COR-L47 (cell line): ENCODE data around the gene MARCHF11.

Experiments
- DNase-seq: peaks from one replicate; lab custom pipeline; 2025; lab: John Stamatoyannopoulos, UW

The MARCHF11 gene, protein sequence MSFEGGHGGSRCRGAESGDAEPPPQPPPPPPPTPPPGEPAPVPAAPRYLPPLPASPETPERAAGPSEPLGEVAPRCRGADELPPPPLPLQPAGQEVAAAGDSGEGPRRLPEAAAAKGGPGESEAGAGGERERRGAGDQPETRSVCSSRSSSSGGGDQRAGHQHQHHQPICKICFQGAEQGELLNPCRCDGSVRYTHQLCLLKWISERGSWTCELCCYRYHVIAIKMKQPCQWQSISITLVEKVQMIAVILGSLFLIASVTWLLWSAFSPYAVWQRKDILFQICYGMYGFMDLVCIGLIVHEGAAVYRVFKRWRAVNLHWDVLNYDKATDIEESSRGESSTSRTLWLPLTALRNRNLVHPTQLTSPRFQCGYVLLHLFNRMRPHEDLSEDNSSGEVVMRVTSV

DNA sequence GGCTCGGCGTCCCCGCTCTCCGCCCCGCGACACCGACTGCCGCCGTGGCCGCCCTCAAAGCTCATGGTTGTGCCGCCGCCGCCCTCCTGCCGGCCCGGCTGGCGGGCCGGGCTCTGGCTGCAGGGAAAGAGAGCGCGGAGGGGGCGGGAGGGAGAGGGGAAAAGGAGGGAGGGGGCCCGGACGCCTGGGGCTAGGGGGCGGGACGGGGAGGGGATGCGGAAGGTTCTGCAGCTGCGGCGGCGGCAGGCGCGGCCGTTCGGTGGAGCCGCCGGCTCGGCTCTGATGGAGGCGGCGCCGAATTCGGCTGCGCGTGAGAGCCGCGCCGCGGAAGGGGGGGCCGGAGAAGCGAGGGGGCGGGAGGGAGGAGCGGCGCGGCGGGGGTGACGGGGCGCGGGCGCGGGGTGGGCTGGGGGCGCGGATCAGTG lies at the start of gene MARCHF11:
MARCHF11 (minus strand) TSS at position 281 of the 425 bp plus-strand sequence; CDS start at position 65, 216 bp downstream.
- peak; percentile 60 for DNase-seq

DNA sequence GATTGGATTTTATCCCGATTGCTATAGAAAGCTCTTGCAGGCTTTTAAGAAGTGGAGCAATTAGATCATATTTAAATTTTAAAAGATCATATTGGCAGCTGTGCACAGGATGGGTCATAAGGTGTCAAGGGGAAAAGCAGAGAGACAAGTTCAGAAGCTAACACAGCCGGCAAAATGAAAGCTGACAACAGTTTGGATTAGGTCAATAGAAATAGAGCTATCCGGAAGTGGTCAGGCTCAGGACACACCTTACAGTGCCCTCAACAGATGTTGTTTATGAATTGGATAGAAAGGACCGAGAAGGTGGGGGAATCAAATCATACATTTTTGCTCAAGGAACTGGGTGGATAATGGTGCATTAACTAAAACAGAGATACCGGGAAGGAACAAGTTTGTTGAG lies 46.3 kb upstream of the MARCHF11 start:
- no peak for DNase-seq

DNA sequence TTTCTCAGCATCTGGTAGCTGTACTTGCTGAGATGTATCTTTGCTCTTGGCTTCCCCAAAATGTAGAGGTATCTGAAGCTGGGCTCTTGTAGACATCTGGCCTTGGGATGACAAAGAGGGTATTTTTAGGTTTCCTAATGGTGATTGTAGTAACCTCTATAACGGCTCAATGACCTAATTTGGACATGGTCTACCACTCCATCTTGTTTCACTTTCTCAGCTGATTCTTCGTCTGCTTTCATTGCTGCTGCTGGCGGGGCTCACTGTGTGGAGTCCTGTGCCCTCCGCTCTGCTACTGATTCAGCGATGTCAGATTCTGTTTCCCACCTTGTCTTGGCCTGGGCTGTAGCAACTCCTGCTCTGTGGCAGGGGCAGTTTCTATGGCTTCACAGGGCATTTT lies 12.7 kb upstream of the MARCHF11 start:
- DNase-seq, result no peak

DNA sequence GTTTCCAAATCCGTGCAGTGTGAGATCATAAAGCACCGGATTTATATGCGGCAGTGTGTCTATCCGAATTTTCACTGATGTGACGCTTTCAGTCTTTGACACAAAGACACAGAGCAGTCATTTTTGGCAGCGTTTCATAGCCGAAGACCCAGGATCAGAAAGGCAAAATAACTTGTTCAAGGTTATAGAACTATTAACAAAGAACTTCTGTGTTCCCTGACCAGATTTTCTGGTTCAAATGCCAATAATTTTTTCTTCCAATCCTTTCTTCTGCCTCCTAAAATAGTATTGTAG lies 1.1 kb upstream of the MARCHF11 start:
- no peak for DNase-seq

DNA sequence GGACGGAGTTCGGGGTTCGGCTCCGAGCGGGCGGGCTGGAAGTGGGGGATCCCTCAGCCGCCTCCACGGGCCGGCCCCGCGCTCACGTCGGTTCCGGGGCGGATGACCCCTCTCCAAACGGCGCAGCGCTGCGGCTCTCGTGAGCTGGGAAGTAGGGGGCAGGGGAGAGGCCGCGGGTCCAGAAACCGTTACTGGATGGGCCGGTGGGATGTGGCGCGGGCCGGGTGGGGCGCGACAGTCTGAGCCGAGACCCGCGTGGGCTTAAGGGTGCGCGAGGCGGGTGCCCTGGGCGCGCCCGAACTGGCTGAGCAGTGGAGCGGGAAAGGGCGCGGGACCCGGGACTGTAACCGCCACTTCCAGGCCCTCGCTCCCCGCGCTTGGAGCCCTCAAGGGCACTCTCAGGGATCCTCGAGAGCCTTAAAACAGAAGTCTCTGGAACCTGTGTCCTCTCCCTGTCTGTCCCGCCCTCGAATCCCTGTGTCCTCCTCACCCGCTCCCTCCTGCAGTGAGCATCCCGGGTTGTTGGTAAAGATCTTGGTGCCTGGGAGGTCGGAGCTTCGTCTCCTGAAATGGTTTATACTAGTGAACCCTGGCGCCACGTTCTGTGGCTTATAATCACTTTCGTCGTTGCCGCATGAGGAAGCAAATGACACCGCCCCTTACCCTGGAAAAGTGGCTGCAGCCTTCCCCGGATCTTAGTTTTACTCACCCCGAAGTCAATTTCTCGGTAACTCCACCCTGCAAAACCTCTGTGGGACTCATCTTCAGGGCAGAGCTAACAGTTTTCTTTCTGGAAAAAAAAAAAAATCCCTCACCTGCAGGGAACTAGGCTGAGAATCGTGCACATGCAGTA lies 571 bp upstream of the MARCHF11 start:
- no peak for DNase-seq

DNA sequence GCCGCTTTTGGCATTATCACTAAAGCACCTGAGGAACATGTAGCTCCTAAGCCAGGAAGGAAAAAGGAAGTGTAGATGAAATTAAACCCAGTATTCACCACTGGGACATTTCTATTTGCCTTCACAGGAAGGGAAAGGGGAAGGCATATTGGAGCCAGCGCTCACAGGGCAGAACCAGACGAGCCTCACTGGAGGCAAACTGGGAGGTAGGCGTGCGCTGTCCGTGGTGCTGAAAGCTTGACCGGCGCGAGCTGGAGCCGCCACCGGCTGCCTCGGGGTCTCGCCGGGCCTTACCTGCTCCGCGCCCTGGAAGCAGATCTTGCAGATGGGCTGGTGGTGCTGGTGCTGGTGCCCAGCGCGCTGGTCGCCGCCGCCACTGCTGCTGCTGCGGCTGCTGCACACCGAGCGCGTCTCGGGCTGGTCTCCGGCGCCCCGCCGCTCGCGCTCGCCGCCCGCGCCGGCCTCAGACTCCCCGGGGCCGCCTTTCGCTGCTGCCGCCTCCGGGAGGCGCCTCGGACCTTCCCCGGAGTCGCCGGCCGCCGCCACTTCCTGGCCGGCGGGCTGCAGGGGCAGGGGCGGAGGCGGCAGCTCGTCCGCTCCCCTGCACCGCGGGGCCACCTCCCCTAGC lies 732 bp downstream of the MARCHF11 start:
- DNase-seq, result peak; percentile 55

DNA sequence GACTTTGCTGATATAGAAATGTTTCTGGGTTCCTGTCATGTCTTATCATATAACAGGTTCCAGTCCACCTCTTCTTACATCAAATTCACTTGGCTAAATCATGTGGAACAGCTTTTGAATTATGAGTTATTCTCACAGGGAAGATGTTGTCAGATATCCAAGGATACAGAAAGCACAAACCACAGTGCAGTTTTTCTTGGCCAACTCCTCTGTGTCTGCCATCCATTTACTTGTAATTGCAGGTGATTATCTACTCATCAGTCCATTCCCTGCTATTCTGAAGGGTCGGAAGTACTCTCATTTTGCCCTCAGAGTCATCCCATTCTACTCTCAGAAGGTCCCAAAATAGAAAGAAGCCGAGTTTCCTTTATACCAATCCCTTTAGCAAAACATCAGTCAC lies 10.0 kb downstream of the MARCHF11 start:
- DNase-seq, result no peak

DNA sequence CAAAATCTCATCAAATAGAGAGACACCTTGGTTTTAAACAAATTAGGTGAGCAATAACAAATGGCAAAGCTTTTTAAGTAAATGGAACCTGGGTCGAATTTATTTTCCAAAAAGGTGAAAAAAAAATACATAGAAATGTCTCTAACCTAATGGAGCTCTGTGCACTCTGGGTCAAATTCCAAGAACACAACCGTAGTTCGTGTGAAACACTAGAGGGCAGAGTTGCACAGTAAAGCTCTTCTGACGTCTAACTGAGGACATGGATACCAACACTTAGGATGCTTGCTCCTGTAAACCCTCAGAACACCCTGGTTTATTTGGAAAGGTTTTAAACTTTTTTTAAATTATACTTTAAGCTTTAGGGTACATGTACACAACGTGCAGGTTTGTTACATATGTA lies 18.9 kb downstream of the MARCHF11 start:
- DNase-seq, result peak; percentile 66

DNA sequence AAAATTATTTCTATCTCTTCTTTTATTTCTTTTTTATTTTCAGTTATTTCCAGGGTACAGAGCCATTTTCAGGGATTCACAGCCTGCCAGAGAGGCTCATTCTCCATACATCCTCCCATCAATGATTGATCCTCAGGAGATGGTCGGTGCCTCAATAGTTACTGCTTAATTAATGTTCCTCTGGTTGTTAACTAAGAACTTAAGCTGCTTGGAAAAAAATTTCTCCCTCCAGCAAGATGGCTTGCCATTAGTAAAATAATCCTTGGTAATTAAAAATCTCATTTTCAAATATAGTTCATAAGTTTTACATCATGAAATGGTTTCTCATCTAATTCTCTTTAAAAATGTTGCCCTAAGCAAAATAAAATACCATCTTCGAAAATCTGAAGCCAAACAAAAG lies 20.0 kb downstream of the MARCHF11 start:
- no peak for DNase-seq

DNA sequence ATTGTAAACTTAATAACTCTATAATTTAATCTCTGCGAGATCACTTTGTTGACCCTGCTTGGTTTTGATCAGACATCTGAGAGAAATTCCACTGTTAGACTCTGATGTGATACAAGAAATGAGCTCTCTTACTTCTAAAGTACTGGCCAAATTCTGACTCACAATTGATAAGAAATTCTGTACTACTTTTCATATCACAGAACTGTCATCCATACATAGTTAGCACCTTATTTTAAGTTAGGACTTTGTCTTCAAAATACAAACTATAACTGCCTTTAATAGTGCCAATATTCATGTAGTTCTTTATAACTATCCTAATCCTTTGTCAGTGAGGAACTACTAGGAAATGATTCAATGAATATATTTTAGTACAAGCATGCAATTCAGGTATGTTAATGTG lies 23.4 kb downstream of the MARCHF11 start:
- no peak for DNase-seq

DNA sequence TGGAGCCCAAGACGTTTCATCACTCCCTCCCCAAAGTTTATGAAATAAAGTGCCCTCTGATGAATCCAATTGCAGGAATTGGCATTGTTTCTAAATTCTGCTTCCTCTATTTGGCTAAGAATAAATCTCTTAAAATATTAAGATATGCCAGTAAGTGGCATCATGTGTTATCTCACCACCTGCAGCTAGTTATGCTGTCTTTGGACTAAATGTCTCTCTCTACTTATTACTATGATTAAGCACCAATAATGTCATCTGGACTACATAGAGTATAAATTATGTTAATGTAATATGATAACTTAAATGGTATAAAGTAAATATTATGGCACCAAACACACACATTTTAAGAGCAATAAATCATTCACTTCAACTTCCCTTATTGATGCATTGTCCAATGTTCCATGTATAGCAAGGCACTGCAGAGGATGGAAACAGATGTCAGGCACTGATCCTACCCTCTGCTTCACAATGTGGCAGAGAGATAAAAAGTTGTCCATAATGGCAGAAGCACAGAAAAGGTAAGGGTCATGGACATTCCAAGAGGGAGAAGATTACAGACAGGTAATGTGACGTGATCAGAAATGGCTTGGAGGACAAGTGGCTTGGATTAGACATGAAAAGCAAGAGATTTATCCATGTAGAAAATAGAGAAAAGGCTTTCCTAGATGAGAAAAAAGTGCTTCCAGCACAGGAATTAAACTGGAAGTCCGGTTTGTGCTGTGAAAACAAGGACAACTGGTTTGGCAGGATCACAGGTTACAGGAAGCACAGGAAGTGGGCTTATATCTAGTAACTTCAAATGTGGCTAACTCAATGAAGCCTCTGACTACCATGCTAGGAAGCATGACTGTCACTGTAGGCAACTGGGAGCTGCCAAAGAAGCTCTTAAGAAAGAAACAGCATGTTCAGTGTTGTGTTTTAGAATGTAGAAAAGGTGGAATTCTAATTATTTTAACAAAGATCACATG lies 26.7 kb downstream of the MARCHF11 start:
- DNase-seq, result peak; percentile 18

DNA sequence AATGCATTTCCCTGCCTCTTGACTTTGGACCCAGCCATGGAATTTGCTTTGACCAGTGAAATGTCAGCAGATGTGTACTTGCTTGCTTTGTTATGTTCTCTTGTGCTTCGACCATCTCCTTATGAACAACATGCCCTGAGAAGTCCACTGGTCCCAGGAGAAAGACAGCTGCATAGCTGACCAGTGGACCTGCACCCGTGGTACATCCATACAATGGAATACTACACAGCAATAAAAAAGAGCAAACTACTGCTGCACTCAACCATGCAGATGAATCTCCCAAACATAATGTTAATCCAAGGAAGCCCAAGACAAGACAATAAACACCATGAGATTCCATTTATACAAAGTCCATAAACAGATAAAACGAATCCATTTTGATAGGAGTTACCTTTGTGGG lies 30.0 kb downstream of the MARCHF11 start:
- DNase-seq, result no peak

DNA sequence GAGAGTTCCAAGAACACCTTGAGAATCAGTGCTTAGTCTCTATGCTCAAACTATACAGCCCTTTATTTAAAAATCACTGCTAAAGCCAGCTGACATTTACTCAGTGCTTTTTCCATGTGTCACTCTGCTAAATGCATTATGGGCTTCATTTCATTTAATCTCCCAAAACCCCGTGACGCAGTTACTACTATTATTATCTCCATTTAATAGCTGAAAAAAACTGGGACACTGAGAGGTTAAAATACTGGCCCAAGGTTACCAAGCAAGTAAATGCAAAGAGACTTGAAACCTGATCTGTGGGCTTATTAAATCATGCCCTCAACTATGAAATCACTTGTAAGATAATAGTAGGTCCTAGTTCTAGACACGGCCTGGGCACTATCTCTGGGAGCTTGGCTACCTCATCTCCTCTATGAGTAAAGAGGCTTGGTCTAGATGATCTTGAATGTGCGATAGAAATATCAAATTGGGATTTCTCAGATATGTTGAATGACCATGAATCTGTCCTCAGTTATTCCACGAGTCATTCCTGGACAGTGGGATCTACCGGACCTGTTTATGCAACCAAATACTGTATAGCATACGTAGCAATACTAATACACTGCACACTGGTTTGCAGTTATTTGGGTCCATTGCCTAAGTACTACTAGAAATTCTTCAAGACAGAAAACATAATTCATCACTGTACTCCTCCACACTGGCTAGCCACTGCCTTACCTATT lies 32.3 kb downstream of the MARCHF11 start:
- DNase-seq, result no peak

DNA sequence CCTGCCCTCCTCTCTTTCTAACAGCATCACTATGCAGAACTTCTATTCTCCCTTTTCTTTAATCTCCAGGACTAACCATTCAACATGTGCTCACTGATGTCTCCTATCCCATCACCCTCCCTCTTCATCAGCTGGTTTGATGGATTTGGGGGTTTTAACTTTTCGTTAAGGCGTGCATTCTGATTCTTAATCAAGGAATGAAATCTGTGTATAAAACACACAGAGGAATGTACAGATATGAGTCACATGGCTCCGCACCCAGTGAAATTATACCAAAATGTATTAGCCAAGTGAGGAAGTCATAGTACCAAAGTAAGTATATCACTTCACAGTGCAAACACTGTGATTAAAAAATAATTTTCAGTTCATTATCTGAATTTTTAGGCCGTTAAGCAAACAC lies 35.2 kb downstream of the MARCHF11 start:
- no peak for DNase-seq

DNA sequence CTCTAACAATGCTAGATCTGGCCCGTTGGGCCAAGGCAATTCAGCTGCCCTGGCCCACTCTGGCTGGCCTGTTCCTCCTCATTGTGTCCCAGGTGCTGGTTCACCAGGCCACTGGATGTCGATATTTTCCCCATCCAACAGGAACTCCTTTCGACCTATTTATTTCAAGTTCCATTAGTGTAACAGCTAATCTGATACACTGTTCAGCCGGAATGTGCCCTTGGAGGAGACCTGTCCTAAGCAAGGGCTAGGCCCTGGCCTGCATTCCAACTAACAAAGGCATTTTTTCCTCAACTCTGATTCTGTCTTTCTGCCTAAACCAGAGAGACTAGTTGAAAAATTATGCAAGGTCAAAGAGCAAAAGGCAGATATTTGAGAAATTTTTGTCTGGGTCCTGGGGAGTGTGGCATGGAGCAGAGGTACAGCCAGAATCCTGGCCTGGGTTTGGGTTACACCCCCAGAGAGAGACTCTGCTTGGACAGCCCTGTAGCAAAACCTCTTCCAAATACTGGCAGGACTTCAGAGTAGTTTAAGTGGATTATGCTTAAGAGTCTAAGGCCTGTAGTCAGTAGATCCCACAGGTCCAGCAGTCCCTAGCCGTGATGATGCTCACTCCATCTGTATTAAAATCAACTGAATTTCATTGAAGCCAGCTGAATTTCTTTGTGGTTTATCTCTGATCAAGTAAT lies 36.1 kb downstream of the MARCHF11 start:
- no peak for DNase-seq

DNA sequence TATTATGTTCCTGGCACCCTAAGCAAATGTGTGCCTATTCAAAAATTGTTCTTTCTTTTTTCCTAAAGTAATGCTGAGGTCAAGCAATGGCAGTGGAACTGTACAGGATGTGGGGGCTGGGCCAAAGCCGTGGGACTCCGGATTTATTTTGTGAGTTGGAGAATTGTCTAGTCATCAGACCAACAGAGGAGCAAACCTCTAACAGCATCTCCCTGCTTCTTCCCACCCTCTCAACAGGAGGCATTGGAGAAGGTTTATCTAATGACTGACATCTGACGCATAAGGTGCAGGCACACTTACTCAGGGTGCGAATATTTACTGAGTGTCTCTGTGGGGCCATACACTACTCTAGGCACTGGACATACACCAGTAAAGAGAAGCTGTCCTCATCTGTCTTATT lies 38.6 kb downstream of the MARCHF11 start:
- DNase-seq, result no peak

DNA sequence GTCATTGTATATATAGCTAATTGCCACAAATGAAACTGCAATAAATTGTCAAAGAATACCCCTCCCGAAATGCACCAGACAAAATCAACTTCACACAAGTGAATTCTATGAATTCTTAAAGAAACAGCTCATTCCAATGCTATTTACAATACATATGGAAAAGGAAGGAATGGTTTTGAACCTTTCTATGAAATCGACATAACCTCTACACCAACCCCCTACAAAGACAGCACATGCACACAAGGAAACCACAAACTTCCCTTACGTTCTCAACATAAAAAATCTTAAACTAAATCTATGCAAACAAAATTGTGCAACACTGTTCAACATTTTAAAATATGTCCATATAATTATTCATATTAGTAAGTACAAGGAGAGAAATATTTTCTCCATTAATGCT lies 39.2 kb downstream of the MARCHF11 start:
- DNase-seq, result no peak

DNA sequence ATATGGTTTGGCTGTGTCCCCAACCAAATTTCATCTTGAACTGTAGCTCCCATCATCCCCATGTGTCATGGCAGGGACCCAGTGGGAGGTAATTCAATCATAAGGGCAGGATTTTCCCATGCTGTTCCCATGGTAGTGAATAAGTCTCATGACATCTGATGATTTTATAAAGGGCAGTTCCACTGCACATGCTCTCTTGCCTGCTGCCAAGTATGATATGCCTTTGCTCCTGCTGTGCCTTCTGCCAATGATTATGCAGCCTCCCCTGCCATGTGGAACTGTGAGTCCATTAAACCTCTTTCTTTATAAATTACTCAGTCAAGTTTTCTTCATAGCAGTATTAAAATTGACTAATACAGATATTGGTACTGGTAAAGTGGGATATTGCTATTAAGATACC lies 42.4 kb downstream of the MARCHF11 start:
- no peak for DNase-seq

DNA sequence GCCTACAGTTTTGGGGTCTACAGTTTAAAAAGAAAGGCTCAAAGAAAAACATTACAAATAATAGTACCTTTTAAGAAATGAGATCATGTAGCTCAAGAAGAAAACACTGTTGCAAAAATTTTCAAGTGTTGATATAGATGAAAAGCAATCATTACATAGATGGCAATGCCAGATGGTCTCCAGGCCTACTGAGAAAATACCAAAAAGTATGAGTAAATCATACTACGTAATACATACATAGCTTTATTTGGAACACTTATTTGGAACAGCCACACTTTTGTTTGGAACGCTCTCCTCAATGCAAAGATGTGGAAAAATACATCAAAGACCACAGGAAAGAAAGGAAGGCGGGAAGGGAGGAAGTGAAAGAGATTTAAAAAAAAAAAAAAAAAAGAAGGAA lies 44.1 kb downstream of the MARCHF11 start:
- DNase-seq, result no peak

DNA sequence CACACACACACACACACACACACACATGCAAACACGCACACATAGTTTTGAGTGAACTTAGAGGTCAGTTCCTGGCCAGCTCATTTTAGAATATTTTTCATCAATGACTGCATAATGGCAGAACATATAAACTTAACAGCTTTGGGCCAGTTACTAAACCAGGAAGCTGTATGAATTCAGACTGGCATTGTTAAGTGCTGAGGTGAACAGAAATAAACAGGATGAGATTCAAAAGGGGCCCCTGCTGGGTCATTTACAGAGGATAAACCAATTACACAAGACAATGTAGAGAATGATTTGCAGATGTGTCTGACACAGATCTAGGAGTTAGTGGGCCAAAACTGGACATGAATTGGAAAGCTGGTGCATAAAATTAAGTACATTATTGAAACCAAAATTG lies 44.6 kb downstream of the MARCHF11 start:
- DNase-seq, result peak; percentile 89

DNA sequence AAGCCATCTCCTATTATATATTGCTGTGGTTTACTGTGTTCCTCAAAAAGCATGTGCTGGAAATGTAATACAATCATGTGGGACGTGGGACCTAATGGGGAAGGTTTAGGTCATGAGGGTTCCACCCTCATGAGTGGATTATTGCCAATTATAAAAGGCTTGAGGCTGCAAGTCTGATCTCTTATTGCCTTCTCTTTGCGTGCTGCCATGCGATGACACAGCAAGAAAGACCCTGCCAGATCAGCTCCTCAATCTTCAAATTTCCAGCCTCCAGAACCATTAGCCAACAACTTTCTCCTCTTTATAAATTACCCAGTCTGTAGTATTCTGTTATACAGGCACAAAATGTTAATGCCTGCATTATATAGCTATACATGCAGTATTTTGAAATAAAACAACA lies 45.4 kb downstream of the MARCHF11 start:
- DNase-seq, result no peak
